Breast epithelium (tissue), 3 donors: ENCODE data around the gene CNKSR3.

Experiments
- POLR2A ChIP-seq: fragments of 450-650 bp; IDR thresholded peaks from one replicate; pipeline ENCODE4 v1.6.1; 2016; ENCODE audit warnings: antibody characterized with exemption, mild to moderate bottlenecking, moderate library complexity
- POLR2AphosphoS5 ChIP-seq, 3 donors: sonication (generic); formaldehyde crosslinking; IDR thresholded peaks; one replicate each; pipeline ENCODE4 v1.6.1; 2017; ENCODE audit warnings: antibody characterized with exemption in 3 of 3
- TF ChIP-seq, protein P1 (sequence below), 3 donors: fragments of 450-650 bp; IDR thresholded peaks; one replicate each; pipeline ENCODE4 v1.5.1; 2016 to 2017; ENCODE audit warnings: antibody characterized with exemption in 3 of 3, mild to moderate bottlenecking in 3 of 3, moderate library complexity in 3 of 3

DNA sequence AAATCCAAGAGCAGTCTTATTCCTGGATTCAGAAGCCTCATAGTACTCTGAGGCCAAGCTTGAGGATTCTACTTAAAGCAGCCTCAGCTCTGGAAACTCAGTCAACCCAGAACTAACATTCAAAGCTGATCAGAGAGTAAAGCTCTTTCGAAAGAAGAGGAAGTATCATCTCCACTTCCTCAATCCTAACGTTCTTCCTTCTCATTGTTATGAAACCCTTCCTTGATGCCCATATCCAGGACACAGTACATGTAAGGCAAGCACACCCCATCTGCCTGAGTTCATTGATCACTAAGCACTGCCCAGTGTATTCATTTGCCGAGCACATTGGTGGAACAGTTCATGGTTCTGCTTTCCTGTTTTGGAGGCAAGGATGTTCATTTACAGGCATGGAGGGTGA, 153.8 kb downstream of the CNKSR3 start, which contains the start of gene IPCEF1:
- no peak for TF ChIP-seq POLR2A
- no peak for TF ChIP-seq POLR2AphosphoS5 (IDR thresholded peaks at IDR 0.05)
- TF ChIP-seq, protein P1, sequence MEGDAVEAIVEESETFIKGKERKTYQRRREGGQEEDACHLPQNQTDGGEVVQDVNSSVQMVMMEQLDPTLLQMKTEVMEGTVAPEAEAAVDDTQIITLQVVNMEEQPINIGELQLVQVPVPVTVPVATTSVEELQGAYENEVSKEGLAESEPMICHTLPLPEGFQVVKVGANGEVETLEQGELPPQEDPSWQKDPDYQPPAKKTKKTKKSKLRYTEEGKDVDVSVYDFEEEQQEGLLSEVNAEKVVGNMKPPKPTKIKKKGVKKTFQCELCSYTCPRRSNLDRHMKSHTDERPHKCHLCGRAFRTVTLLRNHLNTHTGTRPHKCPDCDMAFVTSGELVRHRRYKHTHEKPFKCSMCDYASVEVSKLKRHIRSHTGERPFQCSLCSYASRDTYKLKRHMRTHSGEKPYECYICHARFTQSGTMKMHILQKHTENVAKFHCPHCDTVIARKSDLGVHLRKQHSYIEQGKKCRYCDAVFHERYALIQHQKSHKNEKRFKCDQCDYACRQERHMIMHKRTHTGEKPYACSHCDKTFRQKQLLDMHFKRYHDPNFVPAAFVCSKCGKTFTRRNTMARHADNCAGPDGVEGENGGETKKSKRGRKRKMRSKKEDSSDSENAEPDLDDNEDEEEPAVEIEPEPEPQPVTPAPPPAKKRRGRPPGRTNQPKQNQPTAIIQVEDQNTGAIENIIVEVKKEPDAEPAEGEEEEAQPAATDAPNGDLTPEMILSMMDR (IDR thresholded peaks at IDR 0.05): no peak
